ENCODE data around the gene ADH1A.
"Not testable (repeated sequence)": the region's sequence is repeated elsewhere in the genome, so short reads cannot be mapped to it uniquely, and the experiment has no call there.

Gene ADH1A

DNA sequence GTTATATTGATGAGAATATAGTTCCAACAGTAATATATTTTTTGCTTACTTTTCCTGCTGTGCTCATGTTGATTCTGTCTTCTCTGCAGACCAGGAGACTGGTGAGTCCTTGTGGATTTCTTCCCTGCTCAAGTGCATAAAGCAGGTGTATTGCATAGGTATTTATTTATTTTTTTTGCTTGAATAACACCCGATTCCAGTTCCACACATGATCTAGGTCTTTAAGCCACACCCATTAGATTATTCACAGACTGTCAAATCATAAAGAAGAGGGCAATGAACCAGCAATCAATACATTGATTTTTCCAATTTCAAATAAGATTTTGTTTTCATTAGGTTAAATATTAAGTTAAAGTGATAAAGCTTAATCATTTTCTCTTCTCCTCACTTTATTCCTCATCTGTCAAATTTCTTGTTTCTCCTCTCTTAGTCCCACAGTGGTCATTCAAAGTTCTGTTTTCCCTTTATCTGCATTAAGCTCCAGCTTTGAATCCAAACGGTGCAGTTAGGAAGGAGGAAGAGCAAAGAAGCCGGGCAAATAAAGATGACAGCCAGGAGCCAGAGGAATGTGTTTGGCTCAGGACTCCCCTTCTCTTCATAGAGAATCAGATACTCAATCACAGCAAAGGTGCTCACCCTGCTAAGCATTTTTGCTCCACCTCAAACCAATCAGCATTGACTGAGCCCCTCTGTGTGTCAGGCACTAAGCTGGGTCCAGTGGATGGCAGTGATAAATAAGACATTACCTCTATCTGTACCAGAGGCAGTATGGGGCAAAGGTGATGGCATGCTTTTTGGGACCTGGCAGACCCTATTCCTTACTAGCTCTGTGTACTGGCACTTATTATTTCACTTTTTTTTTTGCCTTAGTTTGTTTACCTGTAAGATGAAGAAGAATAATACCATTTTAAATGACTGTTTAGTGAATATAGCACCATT, at the start of gene ADH1A:
TSS of gene ADH1A (minus strand) at position 138 of the 939 bp plus-strand sequence. CDS start at position 67, 71 bp downstream.
- no peak for DNase-seq (ENCODE audit: low read depth in 2 of 2)

DNA sequence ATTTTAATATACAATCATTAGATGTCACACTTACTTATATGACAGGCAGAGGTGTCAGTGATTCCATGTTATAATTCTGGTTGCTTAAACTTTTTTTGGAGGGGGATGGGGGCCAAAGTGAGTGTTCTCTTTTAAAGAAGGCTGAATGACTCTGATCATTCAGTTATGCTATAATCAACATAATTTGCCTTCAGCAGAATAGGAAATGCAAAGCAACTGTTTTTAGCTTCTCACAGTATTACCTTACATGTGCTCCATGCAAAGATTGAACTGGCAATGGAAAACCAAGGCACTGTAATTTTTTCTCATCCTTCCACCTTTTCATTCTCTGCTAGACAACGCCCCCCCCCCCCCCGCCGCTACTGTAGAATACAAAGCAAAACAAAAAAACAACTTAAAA, 48.4 kb upstream of the ADH1A start:
- no peak for DNase-seq (ENCODE audit: low read depth in 2 of 2)

DNA sequence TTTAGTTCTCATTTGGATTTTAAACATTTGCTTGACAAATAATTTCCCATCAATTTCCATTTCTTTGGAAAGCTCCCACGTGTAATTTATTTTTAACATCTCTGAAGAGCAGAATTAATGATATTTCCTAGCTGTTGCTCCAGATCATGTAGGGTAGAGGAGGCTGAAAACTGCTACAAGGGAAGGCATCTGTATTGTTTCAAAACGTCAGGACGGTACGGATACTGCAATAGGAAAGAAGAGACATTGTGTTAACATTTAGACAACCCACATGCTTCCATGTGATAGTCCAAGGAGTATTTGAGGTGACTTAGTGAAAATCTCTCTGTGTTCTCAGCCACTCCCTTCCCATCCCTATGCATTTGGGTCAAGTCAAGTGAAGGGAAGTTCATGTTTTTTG, 45.8 kb upstream of the ADH1A start:
- no peak for DNase-seq (ENCODE audit: low read depth in 2 of 2)

DNA sequence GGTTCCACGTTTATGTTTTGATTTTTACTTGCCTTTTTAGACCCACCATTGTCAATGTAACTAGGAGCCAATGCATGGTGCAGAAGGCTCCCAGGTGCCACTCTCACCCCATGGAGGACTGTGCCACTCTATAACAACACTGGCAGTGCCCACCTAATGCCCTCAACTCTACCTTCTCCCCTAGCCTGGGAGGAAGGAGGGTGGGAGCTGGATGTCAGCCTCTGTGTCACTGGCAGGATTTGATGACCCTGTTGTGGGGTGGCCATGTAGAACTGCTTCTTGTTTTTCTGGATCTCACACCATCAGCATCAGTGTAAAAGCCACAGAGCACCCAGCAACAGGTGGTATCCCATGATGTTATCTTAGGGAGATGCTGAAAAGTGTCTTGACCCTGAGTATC, 44.1 kb upstream of the ADH1A start:
- DNase-seq (ENCODE audit: low read depth in 2 of 2) = no peak

DNA sequence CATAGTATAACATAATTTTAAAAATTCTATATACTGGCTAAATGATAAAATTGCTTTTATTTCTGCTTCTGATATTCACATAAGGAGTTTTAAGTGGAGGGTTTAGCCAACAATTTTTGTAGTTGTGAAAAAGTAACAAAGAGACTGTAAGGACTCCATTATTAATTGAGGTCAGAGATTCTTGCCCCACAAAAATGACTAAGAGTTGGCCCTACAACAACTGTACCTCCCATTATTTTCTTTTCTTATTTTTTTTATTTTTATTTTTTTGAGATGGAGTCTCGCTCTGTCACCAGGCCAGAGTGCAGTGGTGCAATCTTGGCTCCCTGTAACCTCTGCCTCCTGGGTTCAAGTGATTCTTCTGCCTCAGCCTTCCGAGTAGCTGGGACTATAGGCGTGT, 39.9 kb upstream of the ADH1A start:
- DNase-seq (ENCODE audit: low read depth in 2 of 2) = no peak

DNA sequence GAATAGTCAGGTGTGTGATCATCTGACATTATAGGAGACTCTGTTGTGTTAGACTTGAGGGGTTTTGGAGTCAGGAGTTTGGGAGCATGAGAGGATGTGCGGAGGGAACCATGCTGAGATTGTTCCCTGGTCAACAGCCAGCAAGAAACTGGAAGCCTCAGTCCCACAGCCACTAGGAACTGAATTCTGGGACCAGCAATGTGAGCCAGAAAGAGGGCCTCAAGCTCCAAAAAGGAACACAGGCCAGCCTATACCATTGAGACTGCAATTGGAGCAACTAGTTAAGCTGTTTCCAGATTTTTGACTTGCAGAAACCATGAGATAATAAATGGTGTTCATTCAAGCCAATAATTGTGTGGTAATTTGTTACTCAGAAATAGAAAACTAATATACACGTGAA, 39.1 kb upstream of the ADH1A start:
- DNase-seq (ENCODE audit: low read depth in 2 of 2) = no peak

DNA sequence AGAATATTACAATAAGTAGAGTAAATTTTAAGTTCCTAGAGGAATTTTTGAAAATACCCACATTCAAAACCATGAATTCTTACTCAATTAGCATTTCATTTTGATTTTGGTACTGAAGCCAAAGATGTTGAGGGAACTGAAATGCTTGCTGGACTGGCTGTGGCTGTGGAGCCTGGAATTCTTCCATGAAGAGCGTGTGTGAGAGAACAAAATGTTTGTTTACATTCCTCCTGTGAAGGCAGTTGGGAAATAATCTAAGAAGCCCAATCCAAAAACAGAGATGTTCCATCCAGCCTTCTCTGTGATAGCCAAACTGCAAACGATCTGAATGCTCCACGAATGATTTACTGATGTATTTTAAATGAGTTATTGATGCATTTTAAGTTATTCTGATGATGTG, 34.2 kb upstream of the ADH1A start:
- DNase-seq (ENCODE audit: low read depth in 2 of 2) = no peak

DNA sequence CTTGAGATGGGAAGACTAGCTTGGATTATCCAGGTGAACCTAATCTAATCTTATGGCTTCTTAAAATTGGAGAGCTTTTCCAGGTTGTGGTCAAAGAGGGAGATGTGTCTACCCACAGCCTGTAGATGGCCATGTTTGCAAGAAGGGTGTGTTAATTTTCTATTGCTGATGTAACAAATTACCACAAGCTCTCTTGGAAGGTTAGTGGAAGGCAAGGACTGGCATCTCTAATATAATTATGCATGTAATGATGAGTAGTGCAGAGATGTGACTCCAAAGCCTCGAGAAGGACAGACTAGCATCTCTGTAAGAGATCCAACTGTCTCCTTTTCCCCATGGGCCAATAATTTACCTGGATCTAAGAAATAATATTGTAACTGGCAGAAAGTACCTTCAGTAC, 33.6 kb upstream of the ADH1A start:
- DNase-seq (ENCODE audit: low read depth in 2 of 2) = no peak

DNA sequence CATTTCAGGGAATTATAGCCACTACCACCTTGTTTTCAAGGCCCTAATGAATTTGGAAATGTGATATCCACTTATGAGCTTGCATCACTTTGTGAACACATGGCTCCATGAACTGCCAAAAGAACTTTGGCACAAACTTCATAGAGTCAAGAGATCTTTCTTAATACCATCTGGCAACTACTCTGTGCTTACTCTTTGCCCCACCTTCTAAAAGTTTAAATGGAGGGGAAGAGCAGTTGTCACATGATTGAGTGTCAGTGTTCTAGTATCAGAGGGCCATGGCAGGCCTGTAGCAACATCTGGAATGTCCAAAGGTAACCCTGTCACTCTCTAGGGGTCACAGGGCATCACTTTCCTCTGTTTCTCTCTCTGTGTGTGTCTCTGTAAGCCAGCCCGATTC, 33.0 kb upstream of the ADH1A start:
- no peak for DNase-seq (ENCODE audit: low read depth in 2 of 2)

DNA sequence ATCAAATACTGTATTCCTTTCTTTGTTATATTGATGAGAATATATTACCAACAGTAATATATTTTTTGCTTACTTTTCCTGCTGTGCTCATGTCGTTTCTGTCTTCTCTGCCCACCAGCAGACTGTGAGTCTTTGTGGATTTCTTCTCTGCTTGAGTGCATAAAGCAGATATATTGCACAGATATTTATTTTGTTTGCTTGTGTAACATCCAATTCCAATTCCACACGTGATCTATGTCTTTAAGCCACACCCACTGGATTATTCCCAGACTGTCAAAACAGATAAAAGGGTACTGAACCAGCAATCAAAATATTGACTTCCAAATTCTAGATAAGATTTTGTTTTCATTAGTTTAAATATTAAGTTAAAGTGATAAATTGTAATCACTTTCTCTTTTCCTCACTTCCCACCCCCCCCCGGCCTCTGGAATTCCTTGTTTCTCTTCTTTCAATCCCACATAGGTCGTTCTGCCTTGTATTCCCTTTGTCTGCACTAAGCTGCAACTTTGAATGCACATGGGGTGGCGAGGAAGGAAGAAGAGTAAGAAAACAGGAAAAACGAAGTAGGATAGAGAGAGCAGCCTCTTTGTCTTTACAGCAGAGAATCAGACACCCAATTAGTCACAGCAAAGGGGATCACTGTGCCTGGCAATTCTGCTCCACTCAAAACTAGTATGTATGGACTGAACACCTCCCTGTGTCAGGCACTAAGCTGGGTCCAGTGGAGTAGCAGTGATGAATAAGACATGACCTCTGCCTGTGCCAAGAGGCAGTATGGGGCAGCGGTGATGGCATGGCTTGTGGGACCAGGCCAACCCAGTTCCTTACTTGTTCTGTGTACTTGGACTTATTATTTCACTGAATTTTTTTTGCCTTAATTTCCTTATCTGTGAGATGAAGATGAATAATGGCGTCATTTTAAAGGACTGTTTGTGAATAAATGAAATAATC, 30.7 kb upstream of the ADH1A start, which contains the start of gene ADH1B:
TSS of gene ADH1B (minus strand) at position 161 of the 951 bp plus-strand sequence. CDS start at position 91, 70 bp downstream.
- DNase-seq (ENCODE audit: low read depth in 2 of 2) = no peak

DNA sequence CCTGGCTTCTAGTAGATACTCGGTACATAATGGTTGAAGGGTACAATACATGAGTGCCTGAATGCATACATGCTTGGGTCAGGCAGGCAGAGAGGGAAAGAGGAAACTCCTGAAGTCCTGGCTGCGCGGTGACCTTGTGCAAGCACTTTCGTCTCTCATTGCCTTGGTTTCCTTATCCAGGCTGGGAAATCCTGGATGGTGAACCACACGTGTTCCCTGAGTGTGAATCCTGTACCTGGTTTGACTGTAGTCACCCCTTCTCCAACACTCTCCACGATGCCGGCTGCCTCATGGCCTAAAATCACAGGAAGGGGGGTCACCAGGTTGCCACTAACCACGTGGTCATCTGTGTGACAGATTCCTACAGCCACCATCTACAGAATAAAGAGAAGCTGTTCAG, 27.0 kb upstream of the ADH1A start:
- not testable (repeated sequence) for DNase-seq (ENCODE audit: low read depth in 2 of 2)

DNA sequence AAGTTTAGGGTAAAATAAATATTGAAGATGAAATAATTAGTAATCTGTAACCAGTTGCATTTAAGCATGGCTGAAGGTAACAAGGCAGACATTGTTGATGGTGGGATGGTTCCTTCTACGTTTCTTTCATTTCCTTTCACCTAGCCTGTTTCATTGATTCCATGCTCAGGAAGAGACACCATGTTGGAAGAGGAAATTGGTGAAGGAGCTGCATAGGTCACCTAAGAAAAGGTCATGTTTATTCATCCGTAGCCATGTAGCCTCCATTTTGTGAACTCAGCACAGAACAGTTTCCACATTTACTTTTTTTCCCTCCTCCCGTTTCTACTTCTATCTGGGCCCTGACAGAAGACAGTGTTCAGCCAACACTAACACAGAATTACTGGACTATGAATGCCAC, 26.6 kb upstream of the ADH1A start:
- DNase-seq (ENCODE audit: low read depth in 2 of 2) = no peak

DNA sequence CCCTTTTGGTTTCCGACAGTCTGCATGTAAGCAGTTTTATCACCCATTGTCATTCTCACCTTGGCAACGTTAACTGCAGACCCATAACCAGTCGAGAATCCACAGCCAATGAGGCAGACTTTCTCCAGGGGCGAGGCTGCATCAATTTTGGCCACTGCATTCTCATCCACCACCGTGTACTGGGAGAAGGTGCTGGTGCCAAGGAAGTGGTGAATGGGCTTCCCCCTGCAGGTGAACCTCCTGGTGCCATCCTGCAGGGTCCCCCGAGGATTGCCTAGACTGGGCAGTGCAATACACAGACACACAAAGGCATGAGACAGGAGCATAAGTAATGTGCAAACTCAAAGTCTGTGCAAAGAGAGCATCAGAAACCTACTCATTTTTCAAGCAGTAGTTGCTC, 25.1 kb upstream of the ADH1A start:
- DNase-seq (ENCODE audit: low read depth in 2 of 2) = no peak

DNA sequence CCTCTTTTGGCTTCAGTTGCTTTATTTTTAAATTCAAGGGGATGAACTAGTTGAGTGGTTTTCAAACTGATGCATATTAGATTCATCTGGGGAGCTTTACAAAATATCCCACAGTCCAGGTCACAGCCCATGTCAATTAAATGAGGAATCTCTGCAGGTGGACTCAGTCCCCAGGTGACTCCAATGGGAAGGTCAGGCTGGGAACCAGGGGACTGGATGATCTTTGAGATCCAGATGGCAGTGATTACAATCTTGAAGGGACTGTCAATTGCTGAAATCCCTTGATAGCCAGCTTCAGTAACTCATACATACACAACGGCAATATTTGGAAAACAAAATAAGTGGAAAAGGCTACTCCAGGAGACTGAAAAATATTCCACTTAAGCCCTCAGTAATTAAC, 23.4 kb upstream of the ADH1A start:
- no peak for DNase-seq (ENCODE audit: low read depth in 2 of 2)

DNA sequence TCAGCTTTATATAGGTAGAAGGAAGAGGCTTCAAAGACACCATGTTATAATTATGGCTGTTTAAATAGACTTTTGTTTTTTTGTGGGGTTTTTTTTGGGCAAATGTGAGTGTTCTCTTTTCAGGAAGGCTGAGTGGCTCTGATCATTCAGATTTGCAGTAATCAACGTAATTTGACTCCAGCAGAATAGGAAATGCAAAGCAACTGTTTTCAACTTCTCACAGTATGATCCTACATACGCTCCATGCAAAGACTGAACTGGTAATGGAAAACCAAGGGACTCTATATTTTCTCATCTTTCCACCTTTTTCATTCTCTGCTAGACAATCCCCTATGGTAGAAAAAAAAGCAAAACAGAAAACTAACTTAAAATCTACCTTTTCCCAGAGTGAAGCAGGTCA, 19.6 kb upstream of the ADH1A start:
- DNase-seq (ENCODE audit: low read depth in 2 of 2) = no peak

DNA sequence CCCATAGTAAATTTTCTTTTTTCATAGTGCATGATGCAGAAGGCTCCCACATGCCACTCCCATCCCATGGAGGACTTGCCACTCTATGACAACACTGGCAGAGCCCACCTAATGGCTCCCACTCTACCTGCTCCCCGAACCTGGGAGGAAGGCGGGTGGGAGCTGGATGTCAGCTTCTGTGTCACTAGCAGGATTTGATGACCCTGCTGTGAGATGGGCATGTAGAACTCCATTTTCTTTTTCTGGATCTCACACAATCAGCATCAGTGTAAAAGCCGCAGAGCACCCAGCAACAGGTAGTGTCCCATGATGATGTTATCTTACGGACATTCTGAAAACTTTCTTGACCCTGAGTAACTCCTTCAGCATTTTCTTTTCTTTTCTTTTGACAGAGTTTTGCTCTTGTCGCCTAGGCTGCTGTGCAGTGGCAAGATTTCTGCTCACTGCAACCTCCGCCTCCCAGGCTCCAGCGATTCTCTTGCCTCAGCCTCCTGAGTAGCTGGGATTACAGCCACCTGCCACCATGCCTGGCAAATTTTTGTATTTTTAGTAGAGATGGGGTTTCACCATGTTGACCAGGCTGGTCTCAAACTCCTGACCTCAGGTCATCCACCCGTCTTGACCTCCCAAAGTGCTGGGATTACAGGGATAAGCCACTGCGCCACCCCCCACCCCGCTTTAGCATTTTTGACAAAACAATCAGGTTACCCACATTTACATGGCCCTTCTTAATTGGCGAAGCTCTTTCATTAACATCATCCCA, 15.0 kb upstream of the ADH1A start:
- no peak for DNase-seq (ENCODE audit: low read depth in 2 of 2)

DNA sequence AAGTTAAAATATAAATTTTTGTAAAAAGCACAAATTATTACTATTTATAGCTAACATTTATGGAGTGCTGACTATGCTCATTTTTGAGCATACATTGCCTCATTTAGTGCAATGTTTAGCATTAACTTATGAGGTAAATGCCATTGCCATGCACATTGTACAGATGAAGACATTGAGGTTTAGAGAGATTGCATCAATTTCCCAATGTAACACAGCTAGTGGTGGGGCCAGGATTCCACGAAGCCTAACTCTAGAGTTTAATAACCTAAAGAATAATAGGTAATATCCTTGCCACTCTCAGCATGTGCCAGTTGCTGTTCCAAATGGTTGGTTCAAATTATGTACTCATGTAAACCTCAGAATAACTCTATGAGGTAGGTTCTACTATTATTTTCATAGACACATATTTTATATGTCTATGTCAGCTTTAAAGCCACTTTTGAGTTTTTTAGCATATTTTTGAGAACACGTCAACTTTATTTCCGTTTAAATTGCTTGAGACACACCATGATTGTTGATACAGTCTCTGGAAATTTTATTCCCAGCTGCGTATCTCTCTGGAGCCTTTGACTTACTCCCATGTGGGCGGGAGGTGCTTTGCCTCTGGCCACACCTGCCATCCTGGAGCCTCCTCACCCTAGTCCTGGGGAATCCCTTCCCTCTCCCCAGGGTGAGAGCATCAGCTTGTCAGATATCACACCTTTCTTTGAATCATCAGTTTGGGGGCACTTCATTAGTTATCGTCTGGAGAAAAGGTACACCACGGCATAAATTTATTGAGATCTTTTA, 10.8 kb upstream of the ADH1A start:
- DNase-seq (ENCODE audit: low read depth in 2 of 2) = no peak

DNA sequence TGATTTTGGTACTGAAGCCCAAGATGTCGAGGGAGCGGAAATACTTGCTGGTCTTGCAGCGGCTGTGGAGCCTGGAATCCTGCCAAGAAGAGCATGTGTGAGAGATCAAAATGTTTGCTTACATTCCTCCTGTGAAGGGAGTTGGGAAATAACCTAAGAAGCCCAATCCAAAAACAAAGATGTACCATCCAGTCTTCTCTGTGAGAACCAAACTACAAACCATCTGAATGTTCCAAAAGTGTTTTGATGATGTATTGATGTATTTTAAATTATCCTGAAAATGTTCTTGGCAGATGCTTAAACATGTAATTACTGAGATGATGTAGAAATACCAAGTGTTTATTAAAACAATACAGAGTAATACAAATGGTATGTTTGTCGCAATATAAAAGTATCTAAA, 10.1 kb upstream of the ADH1A start:
- no peak for DNase-seq (ENCODE audit: low read depth in 2 of 2)

DNA sequence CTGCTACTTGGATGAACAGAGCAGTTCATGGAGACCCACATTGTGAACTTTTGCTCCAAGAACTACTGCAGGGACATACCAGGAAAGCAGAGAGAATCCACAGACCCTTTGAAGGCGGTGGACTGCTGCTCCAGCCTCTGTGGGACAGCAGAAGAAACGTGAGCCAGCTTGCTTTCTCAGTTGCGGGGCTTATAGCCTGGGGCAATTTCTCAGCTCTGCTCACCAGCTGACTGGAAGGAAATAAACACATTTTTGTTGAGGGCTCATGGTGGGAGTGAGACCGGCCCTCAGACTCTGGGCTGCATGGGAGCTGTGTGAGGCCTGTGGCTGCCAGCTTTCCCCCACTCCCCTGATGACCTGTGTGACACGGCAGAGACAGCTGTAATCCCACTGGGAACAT, 2.6 kb upstream of the ADH1A start:
- no peak for DNase-seq (ENCODE audit: low read depth in 2 of 2)

DNA sequence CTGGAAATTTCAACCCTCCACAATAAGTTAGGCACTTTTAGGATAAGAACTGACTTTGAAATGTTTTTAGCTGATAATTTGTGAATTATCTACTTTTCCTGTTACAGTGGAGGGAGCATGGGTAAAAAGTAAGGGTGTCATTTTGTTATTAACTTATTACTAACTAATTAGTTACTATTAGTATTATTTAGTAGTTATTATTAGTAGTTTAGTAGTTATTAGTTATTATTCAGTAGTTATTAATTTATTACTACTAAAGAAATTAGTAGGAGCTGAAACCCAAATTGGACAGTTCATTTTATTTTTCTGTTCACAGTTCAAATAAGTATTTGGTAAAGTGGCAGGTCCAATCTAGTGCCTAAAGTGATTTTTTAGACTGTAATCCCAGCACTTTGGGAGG, 5.4 kb downstream of the ADH1A start:
- no peak for DNase-seq (ENCODE audit: low read depth in 2 of 2)

DNA sequence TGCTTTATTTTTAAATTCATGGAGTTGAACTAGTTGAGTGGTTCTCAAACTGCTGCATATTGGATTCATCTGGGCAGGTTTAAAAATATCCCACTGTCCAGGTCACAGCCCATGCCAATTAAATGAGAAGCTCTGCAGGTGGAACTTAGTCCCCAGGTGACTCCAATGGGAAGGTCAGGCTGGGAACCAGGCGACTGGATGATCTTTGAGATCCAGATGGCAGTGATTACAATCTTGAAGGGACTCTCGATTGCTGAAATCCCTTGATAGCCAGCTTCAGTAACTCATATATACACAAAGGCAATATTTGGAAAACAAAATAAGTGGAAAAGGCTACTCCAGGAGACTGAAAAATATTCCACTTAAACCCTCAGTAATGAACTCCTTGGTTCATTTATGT, 8.1 kb downstream of the ADH1A start:
- no peak for DNase-seq (ENCODE audit: low read depth in 2 of 2)
